Esophagus muscularis mucosa (tissue), 4 donors: Measurements from ENCODE around the gene CCDC74A. TPM values are rescaled to one million over a fixed set of nuclear protein-coding genes. Genes with fewer than 3 reads are reported as not detected.
A peak's percentile ranks its signal among the peaks of the same experiment; 100 is the strongest.
"Not testable (repeated sequence)": the region's sequence is repeated elsewhere in the genome, so short reads cannot be mapped to it uniquely, and the experiment has no call there.

ENCODE experiments used
- DNase-seq: peaks from one replicate; pipeline ENCODE4 v3.0.0-alpha.2; 2017; ENCODE audit errors: extremely low spot score
- H3K27ac ChIP-seq, 4 donors: fragments of 200-600 bp; sonication (generic); replicated peaks in 1 of 4; 1 replicate in 3 of 4; 2 replicates in 1 of 4; pipeline ENCODE4 v1.5.1; 2016 to 2019; ENCODE audit warnings: mild to moderate bottlenecking in 1 of 4
- H3K27me3 ChIP-seq, 4 donors: fragments of 200-600 bp; sonication (generic); one replicate each; pipeline versions ENCODE4 v1.5.1 to v1.6.0; 2016 to 2019
- H3K36me3 ChIP-seq, 4 donors: fragments of 200-600 bp; sonication (generic); one replicate each; pipeline ENCODE4 v1.5.1; 2016 to 2019
- H3K4me1 ChIP-seq, 4 donors: fragments of 200-600 bp; sonication (generic); one replicate each; pipeline ENCODE4 v1.5.1; 2016 to 2019
- H3K4me3 ChIP-seq, 4 donors: fragments of 200-600 bp; sonication (generic); 1 replicate in 2 of 4; 2 replicates in 2 of 4; pipeline ENCODE4 v1.5.1; 2016 to 2019; ENCODE audit warnings: mild to moderate bottlenecking in 4 of 4, moderate library complexity in 1 of 4
- H3K9me3 ChIP-seq, 4 donors: fragments of 200-600 bp; sonication (generic); 1 replicate in 3 of 4; 2 replicates in 1 of 4; pipeline ENCODE4 v1.5.1; 2016 to 2019
- EP300 ChIP-seq: sonication (generic); formaldehyde crosslinking; IDR thresholded peaks from one replicate; pipeline ENCODE4 v1.6.1; 2017; ENCODE audit warnings: antibody characterized with exemption
- POLR2A ChIP-seq: fragments of 450-650 bp; IDR thresholded peaks from one replicate; pipeline ENCODE4 v1.6.1; 2017; ENCODE audit warnings: antibody characterized with exemption, moderate library complexity, mild to moderate bottlenecking, low read depth
- POLR2AphosphoS5 ChIP-seq, 2 donors: sonication (generic); formaldehyde crosslinking; IDR thresholded peaks; one replicate each; pipeline ENCODE4 v1.6.1; 2017; ENCODE audit warnings: antibody characterized with exemption in 2 of 2
- WGBS: methylation state at CpG from one replicate; pipeline ENCODE4 v1.1.5; 2018; 5-methylcytosine and 5-hydroxymethylcytosine counted together
- intact Hi-C: fragments of 100-400 bp; cut with DNase I; formaldehyde crosslinking; loops from one replicate; pipeline ENCODE4 v1.15.1; 2023
- total RNA-seq, 4 donors: library from RNA; depleted of rRNA; stranded (reverse); fragments of >200 nt; gene quantifications; one replicate each; pipeline versions ENCODE4 v1.1.0 to v1.2.1, GENCODE V29; 2016
- TF ChIP-seq, protein P1 (sequence below), 3 experiments: fragments of 200-600 bp in 2 of 3; fragments of 450-650 bp in 1 of 3; sonication (generic) in 2 of 3; IDR thresholded peaks; one replicate each; pipeline ENCODE4 v1.5.1; 2017 to 2019; ENCODE audit warnings: antibody characterized with exemption in 3 of 3, mild to moderate bottlenecking in 2 of 3, moderate library complexity in 1 of 3

Gene CCDC74A
- total RNA-seq, 4 donors from 2014 or later: 4.2 to 8.5 (median 7.2) TPM

GRCh38 chr2:131515235-131515634, 12.5 kb upstream of the CCDC74A start:
- H3K4me1 ChIP-seq, H3K9me3 ChIP-seq, DNase-seq, intact Hi-C loops, H3K4me3 ChIP-seq, H3K27ac ChIP-seq, H3K27me3 ChIP-seq: not testable (repeated sequence)
- H3K36me3 ChIP-seq: peaks cover 17 to 94% (median 72%) of the 10 kb centered on the region in 4 donors
- 80% methylated on average over 2 of the region's 14 CpGs for whole genome bisulfite sequencing

GRCh38 chr2:131516011-131516410, 11.7 kb upstream of the CCDC74A start:
- Histone ChIP-seq H3K9me3 (no peaks in the 10 kb centered on the region), H3K27ac (no peak overlapping the region), H3K27me3 (no peaks in the 10 kb centered on the region), H3K36me3 (peaks cover 22 to 95% (median 73%) of the 10 kb centered on the region in 4 donors), H3K4me1 (no peaks in the 10 kb centered on the region), H3K4me3 (no peak overlapping the region)
- WGBS: 87% methylated on average over 7 of the region's 10 CpGs
- TF ChIP-seq POLR2A (no peak), EP300 (no peak)
- TF ChIP-seq, protein P1, sequence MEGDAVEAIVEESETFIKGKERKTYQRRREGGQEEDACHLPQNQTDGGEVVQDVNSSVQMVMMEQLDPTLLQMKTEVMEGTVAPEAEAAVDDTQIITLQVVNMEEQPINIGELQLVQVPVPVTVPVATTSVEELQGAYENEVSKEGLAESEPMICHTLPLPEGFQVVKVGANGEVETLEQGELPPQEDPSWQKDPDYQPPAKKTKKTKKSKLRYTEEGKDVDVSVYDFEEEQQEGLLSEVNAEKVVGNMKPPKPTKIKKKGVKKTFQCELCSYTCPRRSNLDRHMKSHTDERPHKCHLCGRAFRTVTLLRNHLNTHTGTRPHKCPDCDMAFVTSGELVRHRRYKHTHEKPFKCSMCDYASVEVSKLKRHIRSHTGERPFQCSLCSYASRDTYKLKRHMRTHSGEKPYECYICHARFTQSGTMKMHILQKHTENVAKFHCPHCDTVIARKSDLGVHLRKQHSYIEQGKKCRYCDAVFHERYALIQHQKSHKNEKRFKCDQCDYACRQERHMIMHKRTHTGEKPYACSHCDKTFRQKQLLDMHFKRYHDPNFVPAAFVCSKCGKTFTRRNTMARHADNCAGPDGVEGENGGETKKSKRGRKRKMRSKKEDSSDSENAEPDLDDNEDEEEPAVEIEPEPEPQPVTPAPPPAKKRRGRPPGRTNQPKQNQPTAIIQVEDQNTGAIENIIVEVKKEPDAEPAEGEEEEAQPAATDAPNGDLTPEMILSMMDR (IDR thresholded peaks at IDR 0.05): no peak
- no peak for DNase-seq
- intact Hi-C loops: no loop called here

- peaks cover 22 to 91% (median 67%) of the 10 kb centered on the region in 4 donors for H3K36me3 ChIP-seq
- H3K4me3 ChIP-seq, H3K27ac ChIP-seq, H3K4me1 ChIP-seq, DNase-seq, H3K27me3 ChIP-seq, intact Hi-C loops, H3K9me3 ChIP-seq: not testable (repeated sequence)
- 100% methylated on average over 2 of the region's 11 CpGs for WGBS
- TF ChIP-seq, protein P1 (IDR thresholded peaks at IDR 0.05): peak in 1 of 3 experiments; percentile 10
Measured at GRCh38 chr2:131516621-131517020, 11.1 kb upstream of the CCDC74A start.

DNA sequence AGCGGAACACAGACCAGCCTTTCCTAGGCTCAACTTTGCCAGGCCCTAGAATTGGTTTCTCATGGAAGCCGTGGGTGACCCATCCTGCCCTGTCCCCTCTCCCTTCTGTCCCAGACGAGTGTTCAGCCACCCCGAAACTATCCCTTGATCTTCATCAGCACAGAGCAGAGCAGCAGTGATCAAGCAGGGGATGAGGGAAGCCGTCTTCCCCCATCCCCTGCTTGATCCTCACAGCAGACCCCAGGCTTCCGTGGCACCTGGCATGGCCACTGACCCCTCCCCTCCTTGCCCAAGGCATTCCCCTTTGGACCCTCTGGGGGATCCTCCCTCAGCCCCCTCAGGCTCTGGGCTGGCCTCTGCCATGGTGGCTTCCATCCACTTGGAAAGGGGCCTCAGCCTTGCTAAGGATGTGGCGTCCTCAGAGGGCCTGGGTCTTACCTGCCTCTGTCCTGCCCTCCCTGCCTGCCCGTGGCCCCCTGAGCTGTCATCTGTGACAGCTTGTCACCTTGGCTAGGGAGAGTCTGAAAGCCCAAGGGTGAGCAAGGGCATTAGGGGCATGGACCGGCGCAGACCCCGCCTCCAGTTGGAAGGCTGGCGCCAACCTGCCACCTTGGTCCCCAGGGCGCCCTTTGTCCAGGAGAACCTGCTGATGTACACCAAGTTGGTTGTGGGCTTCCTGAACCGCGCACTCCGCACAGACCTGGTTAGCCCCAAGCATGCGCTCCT, 10.4 kb upstream of the CCDC74A start:
- TF ChIP-seq POLR2AphosphoS5 (IDR thresholded peaks at IDR 0.05) (no peak), POLR2A (no peak), EP300 (no peak)
- TF ChIP-seq, protein P1 (IDR thresholded peaks at IDR 0.05): no peak
- Histone ChIP-seq H3K4me1 (no peaks in the 10 kb centered on the region), H3K27ac (no peak overlapping the region), H3K27me3 (no peaks in the 10 kb centered on the region), H3K9me3 (no peaks in the 10 kb centered on the region), H3K36me3 (peaks cover 22 to 91% (median 61%) of the 10 kb centered on the region in 4 donors), H3K4me3 (no peak overlapping the region)
- intact Hi-C loops: no loop called here
- no peak for DNase-seq
- 87% methylated on average over 6 of the region's 17 CpGs for WGBS

GRCh38 chr2:131517856-131518255, 9.8 kb upstream of the CCDC74A start:
- H3K4me3 ChIP-seq, H3K27ac ChIP-seq, H3K4me1 ChIP-seq, H3K9me3 ChIP-seq, intact Hi-C loops, H3K27me3 ChIP-seq, DNase-seq: not testable (repeated sequence)
- H3K36me3 ChIP-seq: peaks cover 21 to 85% (median 55%) of the 10 kb centered on the region in 4 donors
- WGBS: 59% methylated on average over 3 of the region's 16 CpGs

DNA sequence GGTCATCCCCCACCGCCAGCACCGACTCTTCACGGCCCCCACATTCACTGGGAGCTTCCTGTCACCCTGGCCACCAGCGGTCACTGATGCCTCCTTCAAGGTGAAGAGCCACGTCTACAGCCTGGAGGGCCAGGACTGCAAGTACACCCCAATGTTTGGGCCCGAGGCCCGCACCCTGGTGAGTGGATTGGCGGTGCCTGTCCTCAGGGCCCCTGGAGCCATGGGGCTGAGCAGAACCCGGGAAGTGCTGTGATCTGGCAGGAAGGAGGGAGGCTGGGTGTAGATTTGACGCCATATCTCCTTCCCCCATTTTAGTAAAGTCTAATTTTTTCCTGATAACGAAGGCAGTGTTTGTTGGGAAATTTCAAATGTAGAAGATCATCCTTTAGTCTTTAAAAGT, 9.2 kb upstream of the CCDC74A start:
- H3K9me3 ChIP-seq, DNase-seq, H3K4me1 ChIP-seq, H3K4me3 ChIP-seq, H3K27me3 ChIP-seq, H3K27ac ChIP-seq, intact Hi-C loops: not testable (repeated sequence)
- peaks cover 19 to 78% (median 49%) of the 10 kb centered on the region in 4 donors for H3K36me3 ChIP-seq
- WGBS: 89% methylated on average over 3 of the region's 11 CpGs
